IMR-90 (cell line): ENCODE data around the gene KLHDC3. TPM values are rescaled to one million over a fixed set of nuclear protein-coding genes. Genes with fewer than 3 reads are reported as not detected.

ENCODE experiments used
- ATAC-seq: fragments of 200-7000 bp; cut with Tn5 transposase; 2 replicates; pipeline ENCODE4 v1.9.1; 2020; ENCODE audit warnings: low read depth, mild to moderate bottlenecking, moderate library complexity
- BruUV-seq: library from RNA; stranded (reverse); fragments of 400-500 nt; replicated peaks from 2 replicates; lab custom pipeline; 2021; lab: Mats Ljungman, UMichigan
- CTCF ChIA-PET: fragments of 300-600 bp; formaldehyde crosslinking; extraction: SDS; loops from one replicate; lab custom pipeline; 2021; ENCODE audit warnings: antibody characterized with exemption; lab: Yijun Ruan, JAX
- POLR2A ChIA-PET: fragments of 300-600 bp; sonication (Branson Sonifier 250); formaldehyde crosslinking; loops from one replicate; lab custom pipeline; 2022; ENCODE audit warnings: antibody characterized with exemption; ENCODE audit not compliant: unreplicated experiment; lab: Charles Lee
- DNase-seq: peaks from one replicate; pipeline ENCODE4 v3.0.0; 2013
- H2AFZ ChIP-seq: replicated peaks from 2 replicates; pipeline ENCODE3; 2013; ENCODE audit warnings: low read length, mild to moderate bottlenecking; ENCODE audit not compliant: poor library complexity
- H2AK5ac ChIP-seq: 2 replicates; pipeline ENCODE4 v1.6.1; 2013; ENCODE audit warnings: low read depth, low read length, inconsistent platforms
- H2AK9ac ChIP-seq: replicated peaks from 2 replicates; pipeline ENCODE3; 2013; ENCODE audit warnings: mild to moderate bottlenecking, low read depth, low read length, moderate library complexity; ENCODE audit not compliant: poor library complexity
- H2BK120ac ChIP-seq: 2 replicates; pipeline ENCODE4 v1.6.1; 2013; ENCODE audit warnings: low read depth, low read length, inconsistent platforms
- H2BK15ac ChIP-seq: 3 replicates; pipeline ENCODE4 v1.6.1; 2013; ENCODE audit warnings: low read depth, low read length, inconsistent platforms
- H2BK20ac ChIP-seq: 2 replicates; pipeline ENCODE4 v1.6.1; 2013; ENCODE audit warnings: low read depth, mild to moderate bottlenecking, inconsistent platforms, low read length, moderate library complexity
- H2BK5ac ChIP-seq: 2 replicates; pipeline ENCODE4 v1.6.1; 2013; ENCODE audit warnings: mild to moderate bottlenecking, low read depth, low read length, inconsistent platforms; ENCODE audit not compliant: poor library complexity, severe bottlenecking
- H3K14ac ChIP-seq: replicated peaks from 2 replicates; pipeline ENCODE4 v1.6.1; 2013; ENCODE audit warnings: low read depth, low read length, inconsistent platforms
- H3K18ac ChIP-seq: 2 replicates; pipeline ENCODE4 v1.6.1; 2013; ENCODE audit warnings: low read depth, low read length, control low read depth
- H3K23ac ChIP-seq: 2 replicates; pipeline ENCODE4 v1.6.1; 2013; ENCODE audit warnings: low read depth, low read length, inconsistent platforms
- H3K27ac ChIP-seq: 2 replicates; pipeline ENCODE4 v1.5.1; 2013; ENCODE audit warnings: mild to moderate bottlenecking, control low read depth, low read length; ENCODE audit not compliant: insufficient read depth
- H3K27me3 ChIP-seq: 2 replicates; pipeline ENCODE4 v1.6.1; 2013; ENCODE audit warnings: low read length; ENCODE audit not compliant: control insufficient read depth, insufficient read depth
- H3K36me3 ChIP-seq: 2 replicates; pipeline ENCODE4 v1.6.1; 2013; ENCODE audit warnings: low read length, mixed read lengths; ENCODE audit not compliant: control insufficient read depth, insufficient read depth
- H3K4ac ChIP-seq: 2 replicates; pipeline ENCODE4 v1.6.1; 2013; ENCODE audit warnings: low read depth, low read length, inconsistent platforms
- H3K4me1 ChIP-seq: 2 replicates; pipeline ENCODE4 v1.6.1; 2013; ENCODE audit warnings: low read length, mixed read lengths; ENCODE audit not compliant: control insufficient read depth, insufficient read depth
- H3K4me2 ChIP-seq: 2 replicates; pipeline ENCODE4 v1.6.1; 2013; ENCODE audit warnings: low read depth, mild to moderate bottlenecking, control low read depth, low read length, moderate library complexity
- H3K4me3 ChIP-seq: 2 replicates; pipeline ENCODE4 v1.5.1; 2013; ENCODE audit warnings: low read depth, mild to moderate bottlenecking, control low read depth, low read length, moderate library complexity; ENCODE audit not compliant: insufficient read depth
- H3K56ac ChIP-seq: 2 replicates; pipeline ENCODE4 v1.6.1; 2013; ENCODE audit warnings: low read length, inconsistent platforms; ENCODE audit not compliant: insufficient read depth; ENCODE audit errors: extremely low read depth
- H3K79me1 ChIP-seq, 2 experiments: 2 replicates each; pipeline ENCODE4 v1.6.1; 2013; ENCODE audit warnings: low read length in 2 of 2, inconsistent platforms in 1 of 2, low read depth in 1 of 2
- H3K9ac ChIP-seq: 2 replicates; pipeline ENCODE4 v1.6.1; 2013; ENCODE audit warnings: low read depth, low read length, control low read depth
- H3K9me1 ChIP-seq: 2 replicates; pipeline ENCODE4 v1.6.1; 2013; ENCODE audit warnings: low read length, inconsistent platforms; ENCODE audit not compliant: insufficient read depth
- H3K9me3 ChIP-seq: 2 replicates; pipeline ENCODE4 v1.6.1; 2013; ENCODE audit warnings: low read length; ENCODE audit not compliant: control insufficient read depth, insufficient read depth
- H4K20me1 ChIP-seq: 2 replicates; pipeline ENCODE4 v1.6.1; 2013; ENCODE audit warnings: low read length, inconsistent platforms; ENCODE audit not compliant: insufficient read depth
- H4K5ac ChIP-seq: 2 replicates; pipeline ENCODE4 v1.6.1; 2013; ENCODE audit warnings: mild to moderate bottlenecking, low read depth, low read length, control low read depth
- H4K8ac ChIP-seq, 2 experiments: 2 replicates each; pipeline ENCODE4 v1.6.1; 2013; ENCODE audit warnings: low read depth in 2 of 2, low read length in 2 of 2, control low read depth in 1 of 2, inconsistent platforms in 1 of 2
- H4K91ac ChIP-seq: 2 replicates; pipeline ENCODE4 v1.6.1; 2013; ENCODE audit warnings: low read depth, low read length, inconsistent platforms; ENCODE audit not compliant: insufficient read depth
- BHLHE40 ChIP-seq: fragments of 150-350 bp; IDR thresholded peaks from 2 replicates; pipeline ENCODE4 v1.6.1; 2016; ENCODE audit warnings: mild to moderate bottlenecking, low read depth, low read length
- CEBPB ChIP-seq: IDR thresholded peaks from 2 replicates; pipeline ENCODE4 v1.6.1; 2012; ENCODE audit warnings: low read depth, low read length, improper control_type of control experiment
- CHD1 ChIP-seq: IDR thresholded peaks from 2 replicates; pipeline ENCODE4 v1.6.1; 2012; ENCODE audit warnings: low read depth, low read length, improper control_type of control experiment
- FOS ChIP-seq: fragments of 150-350 bp; IDR thresholded peaks from 2 replicates; pipeline ENCODE4 v1.6.1; 2016; ENCODE audit warnings: low read depth, low read length
- MAZ ChIP-seq: IDR thresholded peaks from 2 replicates; pipeline ENCODE4 v1.6.1; 2012; ENCODE audit warnings: low read depth, mild to moderate bottlenecking, low read length, improper control_type of control experiment, moderate library complexity, borderline replicate concordance
- MXI1 ChIP-seq: IDR thresholded peaks from 2 replicates; pipeline ENCODE4 v1.6.1; 2012; ENCODE audit warnings: low read depth, mild to moderate bottlenecking, low read length, moderate library complexity, borderline replicate concordance
- RAD21 ChIP-seq: IDR thresholded peaks from 2 replicates; pipeline ENCODE4 v1.6.1; 2012; ENCODE audit warnings: low read length, improper control_type of control experiment
- RCOR1 ChIP-seq: IDR thresholded peaks from 2 replicates; pipeline ENCODE4 v1.6.1; 2012; ENCODE audit warnings: mild to moderate bottlenecking, low read length, improper control_type of control experiment; ENCODE audit not compliant: insufficient replicate concordance
- SMC3 ChIP-seq: fragments of 150-350 bp; IDR thresholded peaks from 2 replicates; pipeline ENCODE4 v1.6.1; 2016; ENCODE audit warnings: low read depth, mild to moderate bottlenecking, antibody characterized with exemption, low read length, moderate library complexity
- WGBS, 2 experiments: methylation state at CpG; one replicate each; pipeline versions ENCODE4 v1.1.5 to v1.1.7; 2013; ENCODE audit warnings: missing lambda C conversion rate in 2 of 2; ENCODE audit not compliant: insufficient read length in 1 of 2; ENCODE audit errors: extremely low coverage in 2 of 2; 5-methylcytosine and 5-hydroxymethylcytosine counted together
- dilution Hi-C: fragments of 300-500 bp; cut with HindIII; formaldehyde crosslinking; loops from one replicate; pipeline ENCODE4 v1.14.3; 2018; ENCODE audit warnings: low sequenced_read_pairs; ENCODE audit not compliant: unreplicated experiment
- in situ Hi-C: fragments of 300-500 bp; cut with MboI; formaldehyde crosslinking; loops from 3 replicates; pipeline ENCODE4 v1.14.3; 2019; ENCODE audit warnings: low sequenced_read_pairs, inconsistent platforms, mixed read lengths
- intact Hi-C: fragments of 100-400 bp; cut with micrococcal nuclease; formaldehyde crosslinking; loops from 2 replicates; pipeline ENCODE4 v1.10.0; 2022
- polyA plus RNA-seq, 3 experiments: library from polyadenylated mRNA; depleted of rRNA; stranded (reverse); fragments of >200 nt; gene quantifications; 2 replicates each; pipeline ENCODE4 v1.2.3, GENCODE V29; 2012; ENCODE audit warnings: low replicate concordance in 1 of 3
- total RNA-seq: library from RNA; depleted of rRNA; stranded (reverse); fragments of >200 nt; gene quantifications from 2 replicates; pipeline ENCODE4 v1.2.3, GENCODE V29; 2012
- TF ChIP-seq, protein P1 (sequence below): conservative IDR thresholded peaks from 2 replicates; pipeline ENCODE4 v1.5.1; 2012; ENCODE audit warnings: mild to moderate bottlenecking, low read depth, low read length, improper control_type of control experiment

KLHDC3 gene
- total and polyA plus RNA-seq, 2 of the 4 experiments (the other 2 are of a cell fraction): 57.1 to 76.0 TPM

DNA sequence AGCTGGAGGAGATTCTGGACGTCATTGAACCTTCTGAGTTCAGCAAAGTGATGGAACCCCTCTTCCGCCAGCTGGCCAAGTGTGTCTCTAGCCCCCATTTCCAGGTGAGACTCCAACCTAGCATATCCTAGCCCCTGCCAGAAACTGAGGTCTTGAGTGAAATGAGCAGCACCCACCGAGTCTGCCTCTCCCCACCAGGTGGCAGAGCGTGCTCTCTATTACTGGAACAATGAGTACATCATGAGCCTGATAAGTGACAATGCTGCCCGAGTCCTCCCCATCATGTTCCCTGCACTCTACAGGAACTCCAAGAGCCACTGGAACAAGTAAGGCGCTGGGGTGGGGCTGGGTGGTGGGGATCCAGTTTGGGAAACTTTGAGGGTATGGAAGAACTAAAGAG, 4.9 kb upstream of the KLHDC3 start:
- CTCF ChIA-PET: no interaction called here
- Histone ChIP-seq H3K36me3 (peaks cover 52% of the 10 kb centered on the region), H4K5ac (no peak overlapping the region)

More for the DNA sequence above, 4.9 kb upstream of the KLHDC3 start:
- H3K79me1 ChIP-seq: peaks cover 10 to 39% of the 10 kb centered on the region in 2 experiments; a peak in 2 of 4 replicates
- peaks cover 3% of the 10 kb centered on the region for H3K4me1 ChIP-seq
- H2BK15ac ChIP-seq: no peak overlapping the region
- no peak overlapping the region for H3K4ac ChIP-seq
- no peak overlapping the region for H3K4me3 ChIP-seq
- H2AK9ac ChIP-seq: peak overlapping the region; percentile 39
- H2BK20ac ChIP-seq: no peak overlapping the region
- H3K14ac ChIP-seq: no peak overlapping the region
- dilution Hi-C loops (no loop called here), in situ Hi-C loops (no loop called here), intact Hi-C loops (loop anchor here (1.0 kb wide), 1 partner anchor 108 kb away; no protein-coding TSS in a partner anchor)
- H2BK120ac ChIP-seq: no peak overlapping the region
- POLR2A ChIA-PET: no interaction called here
- H2BK5ac ChIP-seq: no peak overlapping the region
- no peak overlapping the region for H2AFZ ChIP-seq
- H3K27me3 ChIP-seq: no peaks in the 10 kb centered on the region
- no peak overlapping the region for H3K18ac ChIP-seq
- H3K4me2 ChIP-seq: no peak overlapping the region
- H2AK5ac ChIP-seq: no peak overlapping the region
- H3K27ac ChIP-seq: no peak overlapping the region
- H3K9me1 ChIP-seq: no peaks in the 10 kb centered on the region
- no peaks in the 10 kb centered on the region for H3K9me3 ChIP-seq
- BruUV-seq: no TSS peak
- peak; percentile 47 for TF ChIP-seq RAD21
- TF ChIP-seq SMC3: peak; percentile 61
- TF ChIP-seq, protein P1, sequence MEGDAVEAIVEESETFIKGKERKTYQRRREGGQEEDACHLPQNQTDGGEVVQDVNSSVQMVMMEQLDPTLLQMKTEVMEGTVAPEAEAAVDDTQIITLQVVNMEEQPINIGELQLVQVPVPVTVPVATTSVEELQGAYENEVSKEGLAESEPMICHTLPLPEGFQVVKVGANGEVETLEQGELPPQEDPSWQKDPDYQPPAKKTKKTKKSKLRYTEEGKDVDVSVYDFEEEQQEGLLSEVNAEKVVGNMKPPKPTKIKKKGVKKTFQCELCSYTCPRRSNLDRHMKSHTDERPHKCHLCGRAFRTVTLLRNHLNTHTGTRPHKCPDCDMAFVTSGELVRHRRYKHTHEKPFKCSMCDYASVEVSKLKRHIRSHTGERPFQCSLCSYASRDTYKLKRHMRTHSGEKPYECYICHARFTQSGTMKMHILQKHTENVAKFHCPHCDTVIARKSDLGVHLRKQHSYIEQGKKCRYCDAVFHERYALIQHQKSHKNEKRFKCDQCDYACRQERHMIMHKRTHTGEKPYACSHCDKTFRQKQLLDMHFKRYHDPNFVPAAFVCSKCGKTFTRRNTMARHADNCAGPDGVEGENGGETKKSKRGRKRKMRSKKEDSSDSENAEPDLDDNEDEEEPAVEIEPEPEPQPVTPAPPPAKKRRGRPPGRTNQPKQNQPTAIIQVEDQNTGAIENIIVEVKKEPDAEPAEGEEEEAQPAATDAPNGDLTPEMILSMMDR: peak; percentile 40
- TF ChIP-seq MXI1: no peak
- no peak for TF ChIP-seq CEBPB
- TF ChIP-seq CHD1: no peak
- TF ChIP-seq RCOR1: no peak
- TF ChIP-seq FOS: no peak
- TF ChIP-seq MAZ: no peak
- no peak for TF ChIP-seq BHLHE40
- H4K8ac ChIP-seq: no peak overlapping the region
- 100% methylated on average over 1 of the region's 6 CpGs; no CpG with 5 or more reads in 1 of the 2 experiments for WGBS, 2 experiments
- no peaks in the 10 kb centered on the region; the same call in 1 of the 2 replicates for H4K20me1 ChIP-seq
- ATAC-seq (no peak), DNase-seq (peak; percentile 27)
- no peak overlapping the region for H3K56ac ChIP-seq
- no peak overlapping the region for H3K9ac ChIP-seq
- H3K23ac ChIP-seq: no peak overlapping the region
- no peak overlapping the region for H4K91ac ChIP-seq
